IPS-11a (cell line): ENCODE data around the gene NNT.
"Not testable (repeated sequence)": the region's sequence is repeated elsewhere in the genome, so short reads cannot be mapped to it uniquely, and the experiment has no call there.

Source experiments
- H3K4me3 ChIP-seq: one replicate; pipeline ENCODE4 v1.5.1; 2013; ENCODE audit warnings: low read depth, low read length, control low read depth

The NNT gene

DNA sequence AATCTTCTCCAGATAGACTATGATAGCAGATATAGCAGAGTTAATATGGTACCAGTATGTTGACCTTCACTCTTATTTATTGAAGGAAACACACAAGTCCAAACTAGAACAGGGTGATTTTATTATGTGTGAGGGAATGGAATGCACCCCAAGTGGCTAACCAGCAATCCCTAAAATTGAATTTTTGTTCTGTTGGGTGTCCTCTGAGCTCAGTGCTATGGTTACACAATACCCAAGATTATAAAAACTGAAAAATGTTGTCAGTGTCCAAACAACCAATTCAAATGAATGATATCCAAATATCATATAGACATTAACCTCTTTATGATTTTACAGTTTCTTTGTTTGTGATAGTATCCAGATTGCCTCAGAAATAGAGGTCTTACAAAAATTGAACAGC is 60.9 kb downstream of the NNT start:
- no peak overlapping the region for H3K4me3 ChIP-seq

DNA sequence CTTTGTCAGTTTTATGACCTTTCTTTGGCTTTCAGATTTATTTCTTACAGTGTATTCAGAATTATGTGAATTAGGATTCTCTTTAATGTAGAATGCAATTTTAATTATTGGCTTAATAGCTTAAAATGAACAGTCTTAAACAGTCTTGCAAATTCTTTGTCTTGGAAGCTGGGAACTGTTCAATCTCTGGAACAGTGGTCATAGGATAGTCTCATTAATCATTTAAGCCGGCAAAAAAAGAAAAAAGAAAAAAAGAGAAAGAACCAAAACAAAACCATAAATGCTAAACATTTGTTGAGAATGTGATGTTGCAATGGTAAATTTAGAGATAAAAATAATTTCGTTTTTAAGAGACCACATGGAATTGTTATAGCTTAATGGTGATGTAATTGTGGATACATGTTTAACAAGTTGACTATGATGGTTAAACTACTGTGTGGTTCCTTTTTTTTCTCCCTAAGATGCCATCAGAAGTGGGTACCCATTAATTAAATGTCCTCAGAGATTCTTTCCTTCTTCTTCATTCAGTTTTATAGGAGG is 61.6 kb downstream of the NNT start:
- no peak overlapping the region for H3K4me3 ChIP-seq

DNA sequence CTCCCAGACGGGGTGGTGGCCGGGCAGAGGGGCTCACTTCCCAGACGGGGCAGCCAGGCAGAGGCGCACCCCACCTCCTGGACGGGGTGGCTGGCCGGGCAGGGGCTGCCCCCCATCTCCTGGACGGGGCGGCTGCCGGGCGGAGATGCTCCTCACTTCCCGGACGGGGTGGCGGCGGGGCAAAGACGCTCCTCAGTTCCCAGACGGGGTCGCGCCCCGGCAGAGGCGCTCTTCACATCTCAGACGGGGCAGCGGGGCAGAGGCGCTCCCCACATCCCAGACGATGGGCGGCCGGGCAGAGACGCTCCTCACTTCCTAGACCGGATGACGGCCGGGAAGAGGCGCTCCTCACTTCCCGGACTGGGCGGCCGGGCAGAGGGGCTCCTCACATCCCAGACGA is 62.8 kb downstream of the NNT start:
- not testable (repeated sequence) for H3K4me3 ChIP-seq

DNA sequence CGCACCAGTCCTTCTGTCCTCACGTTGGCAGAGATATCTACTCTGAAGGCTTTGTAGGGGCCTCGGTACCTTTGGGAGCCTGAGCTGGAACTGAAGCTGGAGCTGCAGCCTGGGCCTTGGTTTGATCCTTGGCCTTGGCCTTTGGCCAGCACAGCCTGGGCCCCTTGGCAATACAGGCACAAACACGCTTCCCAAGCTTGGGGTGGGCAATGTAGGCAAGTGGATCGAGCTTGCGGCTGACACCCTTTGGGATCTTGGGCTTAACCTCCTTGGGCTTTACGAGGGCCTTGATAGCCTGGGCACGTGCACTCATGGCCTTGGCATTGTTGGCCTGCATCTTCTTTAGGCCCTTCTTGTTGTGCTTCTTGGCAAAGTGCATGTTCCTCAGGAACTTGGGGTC is 63.7 kb downstream of the NNT start:
- H3K4me3 ChIP-seq = not testable (repeated sequence)

DNA sequence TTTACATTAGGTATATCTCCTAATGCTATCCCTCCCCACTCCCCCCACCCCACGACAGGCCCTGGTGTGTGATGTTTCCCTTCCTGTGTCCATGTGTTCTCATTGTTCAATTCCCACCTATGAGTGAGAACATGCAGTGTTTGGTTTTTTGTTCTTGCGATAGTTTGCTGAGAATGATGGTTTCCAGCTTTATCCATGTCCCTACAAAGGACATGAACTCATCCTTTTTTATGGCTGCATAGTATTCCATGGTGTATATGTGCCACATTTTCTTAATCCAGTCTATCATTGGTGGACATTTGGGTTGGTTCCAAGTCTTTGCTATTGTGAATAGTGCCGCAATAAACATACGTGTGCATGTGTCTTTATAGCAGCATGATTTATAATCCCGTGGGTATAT is 64.4 kb downstream of the NNT start:
- not testable (repeated sequence) for H3K4me3 ChIP-seq

DNA sequence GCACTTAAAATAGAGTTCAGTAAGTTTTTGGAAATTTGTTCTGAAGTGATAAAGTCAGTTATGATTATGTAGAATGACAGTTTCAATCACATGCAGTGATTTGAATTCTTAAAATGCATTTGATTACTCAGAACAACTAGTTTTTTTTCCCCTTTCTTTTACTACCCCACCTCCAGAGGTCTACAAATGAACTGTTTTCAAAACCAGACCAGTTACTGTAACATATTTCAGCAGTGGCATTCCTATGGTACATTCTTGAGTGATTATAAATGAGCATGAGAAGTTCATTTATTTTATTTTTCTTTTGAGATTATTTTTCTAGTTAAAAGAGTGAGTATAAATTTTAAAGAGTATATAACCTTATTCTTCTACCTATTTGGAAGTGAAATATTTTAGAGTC is 71.6 kb downstream of the NNT start:
- H3K4me3 ChIP-seq = no peak overlapping the region

DNA sequence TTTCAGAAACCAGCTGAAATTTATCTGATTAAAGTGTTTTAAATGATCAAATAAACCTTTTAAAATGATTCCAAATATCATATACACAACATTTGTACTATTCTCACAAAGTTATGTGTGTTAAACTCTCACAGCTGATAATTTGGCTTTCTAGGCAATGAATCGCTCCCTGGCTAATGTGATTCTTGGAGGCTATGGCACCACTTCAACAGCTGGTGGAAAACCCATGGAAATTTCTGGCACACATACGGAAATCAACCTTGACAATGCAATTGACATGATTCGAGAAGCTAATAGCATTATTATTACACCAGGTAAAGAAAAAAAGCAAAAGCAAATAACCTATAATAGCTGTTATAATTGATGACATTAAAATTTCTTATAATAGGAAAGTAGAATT is 72.4 kb downstream of the NNT start:
- H3K4me3 ChIP-seq = no peak overlapping the region

DNA sequence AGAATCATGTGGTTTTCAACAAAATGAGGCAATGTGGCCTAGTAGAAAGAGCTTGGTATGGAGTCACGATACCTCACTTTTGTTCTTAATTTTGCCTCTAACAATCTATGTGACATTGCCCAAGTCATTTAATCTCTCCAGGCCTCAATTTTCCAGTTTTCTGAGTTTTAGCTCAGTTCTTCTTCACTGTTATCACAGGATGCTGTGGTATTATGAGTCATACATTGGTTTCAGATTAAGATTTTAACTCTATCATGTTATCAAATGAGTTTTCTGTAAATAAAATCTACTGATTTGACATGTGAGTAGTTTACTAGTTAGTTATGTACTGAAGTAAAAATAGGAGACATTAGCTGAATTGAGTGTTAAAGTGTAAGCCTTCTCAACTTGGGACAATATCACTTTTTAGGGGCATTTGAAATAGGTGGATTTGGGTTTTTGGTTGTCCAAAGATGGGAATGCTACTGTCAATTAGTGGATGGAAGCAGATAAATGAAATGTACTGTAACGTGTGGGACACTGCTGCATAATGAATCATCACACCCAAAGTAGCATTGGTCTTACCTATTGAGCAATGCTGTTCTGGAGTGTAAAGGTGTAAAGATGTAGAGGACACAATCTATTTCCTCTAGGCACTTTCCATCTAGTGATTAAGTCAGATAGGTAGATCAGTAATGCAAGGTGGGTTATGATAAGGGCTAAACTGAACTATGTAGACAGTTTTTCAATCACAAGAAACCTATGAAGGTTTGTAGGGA is 73.3 kb downstream of the NNT start:
- no peak overlapping the region for H3K4me3 ChIP-seq

DNA sequence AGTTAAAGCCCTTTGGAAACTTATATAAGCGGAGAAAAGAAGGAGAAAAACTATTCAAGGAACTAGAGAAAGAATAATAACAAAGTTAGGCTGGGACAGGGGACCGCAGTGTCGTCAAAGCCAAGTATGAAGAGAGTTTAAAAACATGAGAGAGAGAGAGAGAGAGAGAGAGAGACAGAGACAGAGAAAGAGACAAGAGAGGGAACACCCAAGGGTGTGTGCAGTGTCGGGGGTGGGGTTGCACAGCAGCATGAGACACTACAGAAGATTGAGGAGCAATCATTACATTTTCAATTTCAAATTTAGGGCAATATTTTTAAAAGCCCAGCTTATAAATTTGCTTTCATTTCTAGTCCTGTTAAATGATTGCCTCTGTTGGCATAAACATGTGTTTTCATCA is 74.3 kb downstream of the NNT start:
- H3K4me3 ChIP-seq = no peak overlapping the region

DNA sequence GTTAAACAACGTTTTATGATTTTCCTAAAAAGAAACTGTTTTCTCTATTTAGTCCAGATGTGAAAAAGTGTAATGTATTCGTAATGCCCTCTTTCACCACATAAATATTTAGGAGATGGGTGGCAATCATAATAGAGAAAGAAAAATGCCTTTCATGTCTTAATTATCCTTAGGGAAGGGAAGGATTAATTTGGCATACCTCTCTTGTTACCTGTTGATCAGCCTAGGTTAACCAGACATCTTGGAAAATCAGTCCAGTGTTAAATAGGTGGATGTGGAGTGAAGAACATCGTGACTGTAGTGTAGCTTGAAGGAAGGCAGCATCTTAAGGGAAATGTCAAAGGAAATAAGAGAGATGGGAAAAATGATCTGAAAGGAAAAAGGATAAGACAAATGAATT is 76.2 kb downstream of the NNT start:
- H3K4me3 ChIP-seq = no peak overlapping the region

DNA sequence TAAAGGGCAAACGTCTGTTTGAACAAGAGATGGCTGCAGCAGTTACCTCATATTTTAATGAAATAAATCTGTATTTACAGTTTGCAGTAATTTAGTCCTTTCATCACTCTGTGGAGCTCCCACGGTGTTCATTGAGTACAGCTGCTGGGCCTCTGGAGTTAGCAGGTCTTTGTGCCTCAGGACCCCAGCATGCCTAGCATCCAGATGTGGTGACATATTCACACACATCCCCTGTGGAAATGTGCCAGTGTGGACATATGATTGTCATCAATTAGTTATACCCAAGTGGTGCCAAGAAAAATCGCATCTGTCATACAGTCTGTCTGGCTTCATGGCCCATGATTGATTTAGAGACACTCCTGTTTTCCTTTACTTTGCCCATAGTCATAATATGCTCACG is 77.3 kb downstream of the NNT start:
- no peak overlapping the region for H3K4me3 ChIP-seq

DNA sequence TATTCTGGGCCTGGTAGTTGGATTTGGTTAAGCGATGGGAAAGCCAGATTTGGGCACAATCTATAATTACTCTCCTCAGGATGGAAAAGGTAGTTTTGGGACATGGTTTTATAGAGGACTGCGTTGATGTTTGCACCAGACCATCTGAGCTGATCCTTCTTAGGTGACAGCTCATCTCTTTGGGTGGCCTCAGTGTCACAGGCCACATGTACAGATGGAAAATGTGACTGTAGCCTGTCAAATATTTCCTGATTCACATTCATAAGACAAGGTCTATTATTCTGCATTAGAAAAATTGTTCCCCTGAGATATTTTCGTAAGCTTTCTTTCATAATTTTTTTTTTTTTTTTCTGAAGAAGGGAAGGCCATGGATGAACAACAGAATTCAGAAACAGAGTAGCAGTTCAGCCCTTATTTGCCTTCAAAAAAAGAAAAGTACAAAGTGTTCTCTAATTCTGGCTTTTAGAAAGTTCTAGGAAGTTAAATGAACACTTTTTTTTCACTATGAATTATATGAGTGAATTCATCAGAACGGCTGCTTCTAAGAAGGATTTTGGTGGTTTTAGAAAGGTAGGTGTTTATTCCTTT is 81.0 kb downstream of the NNT start:
- no peak overlapping the region for H3K4me3 ChIP-seq

DNA sequence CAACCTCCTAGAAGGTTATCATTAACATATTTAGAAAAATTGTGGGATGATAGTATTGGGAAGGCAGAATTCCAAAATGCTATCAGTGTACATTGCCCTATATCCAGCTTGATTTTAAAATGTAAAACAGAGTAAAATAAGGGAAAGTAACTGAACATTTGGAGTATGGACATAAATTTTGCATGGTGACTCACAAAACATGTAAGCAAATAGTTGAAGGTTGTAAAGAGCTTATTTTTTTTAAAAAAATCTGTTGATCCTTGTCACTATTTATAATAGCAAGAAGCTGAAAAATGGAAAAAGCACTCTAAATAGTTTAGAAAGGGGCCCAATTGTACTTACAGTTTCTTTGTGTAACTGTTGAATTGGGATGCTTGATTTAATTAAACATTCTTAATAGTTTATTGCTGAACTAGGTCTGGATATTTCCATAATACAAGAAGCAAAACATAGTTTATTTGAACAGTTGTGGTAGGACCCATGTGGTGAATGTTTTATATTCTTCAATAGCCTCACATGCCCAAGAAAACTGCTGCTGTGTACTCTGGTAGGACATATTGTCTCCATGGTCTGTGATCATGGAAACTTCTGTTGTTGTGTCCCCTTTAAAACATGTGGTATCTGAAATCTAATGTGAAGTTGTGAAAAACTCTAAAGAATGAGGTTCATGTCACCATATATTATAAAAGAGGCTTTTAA is 82.4 kb downstream of the NNT start:
- no peak overlapping the region for H3K4me3 ChIP-seq

DNA sequence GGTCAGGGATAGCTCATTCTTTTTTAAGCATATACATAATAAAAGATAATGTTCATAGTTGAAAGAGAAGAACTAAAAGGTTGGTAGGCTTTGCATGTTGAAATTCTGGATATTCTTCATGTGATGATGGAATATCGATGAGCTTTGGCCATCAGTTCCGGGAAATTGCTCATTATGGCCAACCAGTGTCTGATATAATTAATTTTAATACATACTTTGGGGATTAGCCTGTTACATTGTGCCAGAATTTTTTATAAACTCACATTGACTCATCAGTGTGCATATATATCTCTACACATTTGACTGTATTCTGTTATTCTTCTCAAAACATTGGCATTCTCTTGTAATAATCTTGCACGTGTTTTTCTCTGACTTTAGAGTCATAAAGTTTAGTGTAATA is 84.3 kb downstream of the NNT start:
- H3K4me3 ChIP-seq = no peak overlapping the region

DNA sequence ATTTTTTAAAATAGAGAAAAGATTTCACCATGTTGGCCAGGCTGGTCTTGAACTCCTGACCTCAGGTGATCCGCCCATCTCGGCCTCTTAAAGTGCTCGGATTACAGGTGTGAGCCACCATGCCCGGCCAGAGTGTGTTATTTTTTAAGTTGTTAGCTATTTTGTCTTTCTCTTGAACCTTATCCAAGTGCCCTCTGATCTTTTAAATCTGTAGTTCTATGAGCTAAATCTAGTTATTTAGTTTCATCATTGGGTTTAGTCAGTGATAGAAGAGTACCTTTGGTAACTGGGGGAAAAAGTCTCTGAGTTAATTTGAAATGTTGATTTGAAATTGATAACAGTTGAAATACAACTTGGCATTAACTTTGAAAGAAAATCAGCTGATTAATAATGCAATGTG is 88.3 kb downstream of the NNT start:
- no peak overlapping the region for H3K4me3 ChIP-seq

DNA sequence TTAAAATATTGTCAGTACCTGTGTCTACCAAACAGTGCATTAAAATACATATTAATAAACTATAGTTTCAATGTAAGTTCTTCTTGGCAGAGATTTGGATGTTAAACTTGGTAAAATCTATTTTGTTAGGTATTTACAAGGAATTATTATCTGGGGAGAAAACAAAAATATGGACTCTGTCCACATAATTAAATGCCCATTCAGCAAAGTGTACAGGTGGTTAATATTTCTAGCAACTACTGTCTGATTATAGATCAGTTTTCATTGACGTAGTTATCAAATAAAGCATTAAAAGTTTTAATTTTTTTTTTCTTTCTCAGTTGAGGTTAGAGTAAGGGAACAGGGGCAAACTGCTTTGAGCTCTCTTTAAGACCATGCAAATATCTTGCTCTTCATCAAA is 88.9 kb downstream of the NNT start:
- H3K4me3 ChIP-seq = no peak overlapping the region

DNA sequence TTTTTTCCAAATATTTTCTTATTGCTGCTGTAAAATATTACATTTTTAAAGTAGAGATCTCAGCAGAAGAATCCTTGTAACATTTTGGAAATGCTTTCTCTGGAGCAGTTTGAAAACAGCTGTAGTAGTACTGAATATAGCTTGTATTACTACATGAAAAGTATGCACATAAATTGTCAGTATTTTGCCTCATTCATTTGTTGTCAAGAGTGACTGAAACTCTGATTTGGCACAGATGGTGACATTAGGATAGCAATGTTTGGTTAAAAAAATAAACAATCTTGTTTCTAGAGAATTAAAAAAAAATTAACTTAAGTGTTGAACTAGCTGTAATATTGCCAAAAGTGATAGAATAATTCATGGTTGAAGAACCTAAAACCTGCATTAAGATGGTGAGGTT is 90.4 kb downstream of the NNT start:
- no peak overlapping the region for H3K4me3 ChIP-seq

DNA sequence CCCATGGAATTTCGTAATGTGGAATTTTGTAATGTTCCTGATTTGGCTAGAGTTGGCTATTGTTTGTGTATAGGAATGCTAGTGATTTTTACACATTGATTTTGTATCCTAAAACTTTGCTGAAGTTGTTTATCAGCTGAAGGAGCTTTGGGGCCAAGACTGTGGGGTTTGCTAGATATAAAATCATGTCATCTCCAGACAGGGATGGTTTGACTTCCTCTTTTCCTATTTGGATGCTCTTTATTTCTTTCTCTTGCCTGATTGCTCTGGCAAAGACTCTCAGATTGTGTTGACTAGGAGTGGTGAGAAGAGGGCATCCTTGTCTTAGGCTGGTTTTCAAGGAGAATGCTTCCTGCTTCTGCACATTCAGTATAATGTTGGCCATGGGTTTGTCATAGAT is 91.0 kb downstream of the NNT start:
- no peak overlapping the region for H3K4me3 ChIP-seq

DNA sequence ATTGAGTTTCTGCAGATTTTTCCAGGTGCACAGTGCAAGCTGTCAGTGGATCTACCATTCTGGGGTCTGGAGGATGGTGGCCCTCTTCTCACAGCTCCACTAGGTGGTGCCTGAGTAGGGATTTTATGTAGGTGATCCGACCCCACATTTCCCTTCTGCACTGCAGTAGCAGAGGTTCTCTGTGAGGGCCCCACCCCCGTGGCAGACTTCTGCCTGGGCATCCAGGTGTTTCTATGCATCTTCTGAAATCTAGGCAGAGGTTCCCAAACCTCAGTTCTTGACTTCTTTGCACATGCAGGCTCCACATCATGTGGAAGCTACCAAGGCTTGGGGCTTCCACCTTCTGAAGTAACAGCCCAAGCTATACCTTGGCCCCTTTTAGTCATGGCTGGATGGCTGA is 93.5 kb downstream of the NNT start:
- not testable (repeated sequence) for H3K4me3 ChIP-seq

DNA sequence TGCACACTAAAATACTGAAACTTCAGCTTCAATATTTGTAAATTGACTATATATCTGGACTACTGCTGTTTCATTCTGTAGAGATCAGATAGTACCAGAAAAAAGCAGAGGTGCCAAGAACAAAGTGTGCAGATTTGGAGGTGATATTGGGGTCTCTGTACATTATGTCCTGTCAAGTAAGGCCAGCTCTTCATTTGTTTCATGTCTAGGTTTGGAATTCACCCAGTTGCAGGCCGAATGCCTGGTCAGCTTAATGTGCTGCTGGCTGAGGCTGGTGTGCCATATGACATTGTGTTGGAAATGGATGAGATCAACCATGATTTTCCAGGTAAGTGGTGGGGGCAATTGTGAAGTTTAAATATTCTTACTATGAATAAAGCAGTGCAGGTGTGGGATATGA is 96.9 kb downstream of the NNT start:
- no peak overlapping the region for H3K4me3 ChIP-seq

DNA sequence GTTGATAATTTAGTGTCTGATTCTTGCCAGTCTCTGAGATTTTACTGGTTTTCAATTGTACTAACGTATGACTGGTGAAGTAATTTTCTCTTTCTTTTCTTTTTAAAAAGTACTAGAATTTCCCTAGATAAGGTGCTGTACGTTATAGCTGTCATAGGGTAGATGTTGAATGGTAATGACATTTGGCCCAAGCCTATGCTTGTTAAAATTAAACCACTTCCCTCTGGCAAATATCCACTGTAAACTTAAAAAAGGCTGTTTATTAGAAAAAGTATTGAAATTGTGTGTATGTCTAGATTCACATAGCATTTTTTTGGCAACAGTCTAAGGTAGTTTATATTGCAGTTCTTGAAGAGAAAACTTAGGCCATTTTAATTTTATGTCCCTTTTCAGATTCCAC is 97.6 kb downstream of the NNT start:
- H3K4me3 ChIP-seq = no peak overlapping the region

DNA sequence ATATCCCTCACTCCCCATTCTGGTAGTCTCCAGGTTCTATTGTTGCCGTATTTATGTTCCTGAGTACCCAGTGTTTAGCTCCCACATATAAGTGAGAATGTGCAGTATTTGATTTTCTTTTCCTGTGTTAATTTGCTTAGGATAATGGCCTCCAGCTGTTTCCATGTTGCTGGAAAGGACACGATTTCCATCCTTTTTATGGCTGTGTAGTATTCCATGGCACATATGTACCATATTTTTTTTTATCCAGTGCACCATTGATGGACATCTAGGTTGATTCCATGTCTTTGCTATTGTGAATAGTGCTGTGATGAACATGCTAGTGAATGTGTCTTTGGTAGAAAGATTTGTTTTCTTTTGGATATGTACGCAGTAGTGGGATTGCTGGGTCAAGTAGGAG is 98.2 kb downstream of the NNT start:
- H3K4me3 ChIP-seq = no peak overlapping the region
